ENCODE measurements around the gene YARS1. TPM values are rescaled to one million over a fixed set of nuclear protein-coding genes. Genes with fewer than 3 reads are reported as not detected.
"Not testable (repeated sequence)": the region's sequence is repeated elsewhere in the genome, so short reads cannot be mapped to it uniquely, and the experiment has no call there.

The YARS1 gene
- total RNA-seq, 1 experiment from 2014 or later, result 165 TPM

DNA sequence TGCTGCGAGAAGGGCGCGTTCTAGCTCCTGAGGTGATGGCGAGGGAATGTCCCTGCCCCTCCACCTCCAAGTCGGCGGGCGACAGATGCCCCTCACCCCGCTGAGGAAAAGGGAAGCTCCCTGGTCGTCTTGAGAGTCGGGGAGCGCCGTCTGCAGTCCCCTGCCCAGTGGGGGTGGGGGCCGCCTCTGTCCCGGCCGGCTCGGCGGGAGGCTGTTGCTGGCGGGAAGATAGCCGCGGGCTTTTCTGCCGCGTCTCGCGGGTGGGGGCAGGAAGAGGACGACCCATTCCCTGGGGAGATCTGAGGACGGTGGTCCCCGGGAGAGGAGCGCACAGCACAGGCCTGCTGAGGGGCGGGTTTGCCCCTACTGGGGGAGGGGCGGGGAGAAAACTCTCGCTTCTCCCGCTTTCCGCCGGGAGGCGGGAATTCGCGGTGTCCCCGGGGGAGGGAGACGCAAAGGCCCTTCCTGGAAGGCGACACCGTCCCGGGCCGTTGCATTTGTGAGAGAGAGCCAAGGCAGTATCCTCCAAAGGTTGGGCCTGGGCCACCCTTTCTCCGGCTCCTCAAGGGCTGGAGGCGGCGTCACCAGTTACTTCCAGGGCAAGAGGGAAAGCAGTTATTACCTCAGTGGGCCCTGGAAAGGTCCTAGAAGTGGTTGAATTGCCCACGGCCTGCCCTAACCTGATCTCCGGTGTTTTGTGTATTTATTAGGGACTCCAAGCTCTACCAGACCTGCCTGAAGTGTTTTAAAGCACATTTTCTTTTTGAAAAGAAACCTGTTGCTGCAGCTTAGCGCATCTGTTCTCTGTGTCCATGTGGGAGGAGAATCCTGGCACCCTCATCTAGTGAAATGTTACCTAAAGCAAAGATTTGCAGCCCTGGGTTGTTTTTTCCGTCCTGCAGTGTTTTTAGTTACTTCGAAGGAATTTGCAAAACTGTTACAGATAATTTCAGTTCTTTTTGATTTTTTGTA, 943 bp upstream of the YARS1 start:
- peak; percentile 65 for DNase-seq (ENCODE audit: low read depth)

DNA sequence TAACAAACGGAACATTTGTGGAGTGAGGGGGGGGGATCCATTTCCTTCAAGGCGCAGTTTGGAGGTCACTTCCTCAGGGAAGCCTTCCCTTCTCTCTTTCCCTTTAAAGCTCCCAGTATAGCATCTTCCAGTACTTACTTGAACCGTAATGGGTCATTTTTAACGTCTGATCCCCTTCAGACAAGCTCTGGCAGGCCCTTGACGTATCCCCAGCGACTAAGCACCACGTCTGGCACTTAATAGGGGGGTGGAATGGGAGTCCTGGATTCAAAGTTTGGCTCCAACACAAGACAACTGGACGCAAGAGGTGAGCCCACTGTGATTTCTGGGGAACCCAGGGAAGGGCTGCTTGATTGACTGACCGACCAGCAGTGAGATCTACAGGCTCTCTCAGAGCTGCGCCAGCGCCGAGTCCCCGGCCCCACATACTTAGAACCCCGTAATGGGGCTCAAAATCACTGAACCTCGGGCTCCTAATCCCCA, 441 bp downstream of the YARS1 start:
- DNase-seq (ENCODE audit: low read depth), result peak; percentile 39

DNA sequence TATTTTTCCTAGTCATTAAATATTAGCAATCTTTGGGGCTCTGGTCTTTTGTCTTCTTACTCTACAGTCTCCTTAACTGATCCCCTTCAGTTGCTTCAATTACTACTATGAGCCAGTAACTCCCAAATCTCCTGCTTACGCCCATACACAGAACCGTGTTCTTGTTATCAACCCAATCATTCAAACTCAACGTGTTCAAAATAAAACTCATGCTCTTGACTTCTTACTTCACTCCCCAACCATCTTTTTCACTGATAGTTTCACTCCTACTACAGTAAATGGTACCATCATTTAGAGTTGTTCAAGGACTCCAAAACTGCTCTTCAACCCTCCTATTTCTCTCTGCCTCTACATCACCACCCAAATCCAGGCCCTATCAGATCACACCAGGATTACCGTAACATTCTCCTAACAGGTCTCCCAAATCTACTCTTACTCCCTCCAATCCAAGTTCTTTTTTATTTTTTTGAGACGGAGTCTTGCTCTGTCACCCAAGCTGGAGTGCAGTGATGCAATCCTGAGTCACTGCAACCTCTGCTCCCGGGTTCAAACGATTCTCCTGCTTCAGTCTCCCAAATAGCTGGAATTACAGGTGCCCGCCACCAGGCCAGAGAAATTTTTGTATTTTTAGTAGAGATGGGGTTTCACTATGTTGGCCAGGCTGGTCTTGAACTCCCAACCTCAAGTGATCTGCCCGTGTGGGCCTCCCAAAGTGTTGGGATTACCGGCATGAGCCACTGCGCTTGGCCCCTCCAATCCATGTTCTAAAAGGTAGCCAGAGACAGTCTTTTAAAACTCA, 3.0 kb downstream of the YARS1 start:
- DNase-seq (ENCODE audit: low read depth), result peak; percentile 68

DNA sequence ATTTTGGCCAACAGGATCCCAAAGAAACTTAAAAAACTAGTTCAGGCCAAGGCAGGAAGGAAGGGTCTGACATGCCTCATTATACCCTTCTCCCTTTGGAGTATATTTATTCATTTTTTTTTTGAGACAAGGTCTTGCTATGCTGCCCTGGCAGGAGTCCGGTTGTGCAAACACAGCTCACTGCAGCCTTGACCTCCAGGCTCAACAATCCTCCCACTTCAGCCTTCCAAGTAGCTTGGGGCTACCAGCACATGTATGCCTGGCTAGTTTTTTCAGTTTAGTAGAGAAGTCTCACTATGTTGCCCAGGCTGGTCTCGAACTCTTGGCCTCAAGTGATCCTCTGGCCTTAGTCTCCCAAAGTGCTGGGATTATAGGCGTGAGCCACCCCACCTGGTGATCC, 5.2 kb downstream of the YARS1 start:
- DNase-seq (ENCODE audit: low read depth), result no peak

DNA sequence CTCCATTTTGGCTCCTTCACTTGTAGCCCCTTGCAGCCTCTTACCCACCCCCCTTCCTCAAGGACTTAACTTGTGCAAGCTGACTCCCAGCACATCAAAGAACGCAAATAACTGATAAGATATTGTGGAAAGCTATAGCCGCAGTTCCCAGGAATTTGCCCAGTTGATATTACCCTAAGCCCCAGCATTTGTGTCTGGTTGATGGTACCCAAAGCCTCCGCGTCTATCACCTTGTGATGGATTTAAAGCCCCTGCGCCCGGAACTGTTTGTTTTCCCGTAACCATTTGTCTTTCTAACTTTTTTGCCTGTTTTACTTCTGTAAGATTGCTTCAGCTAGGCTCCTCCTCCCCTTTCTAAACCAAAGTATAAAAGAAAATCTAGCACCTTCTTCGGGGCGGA, 5.9 kb downstream of the YARS1 start:
- DNase-seq (ENCODE audit: low read depth), result no peak

DNA sequence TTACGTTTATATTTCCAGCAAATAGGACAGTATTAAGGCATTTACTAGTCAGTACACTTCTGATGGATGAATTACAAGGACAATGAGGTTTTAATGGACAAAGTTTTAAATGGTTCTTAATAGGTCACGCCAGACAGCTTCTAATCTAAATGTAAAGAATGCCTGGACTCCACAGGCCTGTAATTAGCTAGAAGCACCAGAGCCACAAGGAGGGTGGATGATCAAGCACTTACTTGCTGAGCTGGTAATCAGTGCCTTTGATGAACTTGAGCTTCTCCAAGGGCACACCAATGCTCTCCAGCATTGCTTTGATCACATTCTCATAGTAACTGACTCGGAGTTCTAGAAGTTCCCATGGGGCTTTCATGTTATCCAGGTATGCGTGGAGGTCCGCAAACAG, 6.8 kb downstream of the YARS1 start:
- DNase-seq (ENCODE audit: low read depth), result no peak

DNA sequence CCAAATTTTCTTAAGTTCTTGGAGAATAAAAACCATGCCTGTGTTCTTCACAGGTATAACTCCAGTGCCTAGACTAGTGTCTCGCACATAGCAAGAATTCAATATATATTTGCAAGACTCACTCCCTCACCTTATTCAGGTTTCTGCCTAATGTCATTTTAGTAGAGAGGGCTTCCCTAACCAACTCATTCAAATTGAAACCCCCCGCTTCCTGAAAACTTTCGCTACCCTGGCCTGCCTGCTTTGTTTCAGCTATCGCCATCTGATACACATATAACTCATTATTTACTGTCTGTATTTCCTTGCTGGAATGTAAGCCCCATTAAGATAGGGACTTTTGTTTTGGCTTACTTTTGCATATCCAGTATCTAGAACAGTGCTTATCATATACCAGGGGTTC, 8.6 kb downstream of the YARS1 start:
- DNase-seq (ENCODE audit: low read depth), result no peak

DNA sequence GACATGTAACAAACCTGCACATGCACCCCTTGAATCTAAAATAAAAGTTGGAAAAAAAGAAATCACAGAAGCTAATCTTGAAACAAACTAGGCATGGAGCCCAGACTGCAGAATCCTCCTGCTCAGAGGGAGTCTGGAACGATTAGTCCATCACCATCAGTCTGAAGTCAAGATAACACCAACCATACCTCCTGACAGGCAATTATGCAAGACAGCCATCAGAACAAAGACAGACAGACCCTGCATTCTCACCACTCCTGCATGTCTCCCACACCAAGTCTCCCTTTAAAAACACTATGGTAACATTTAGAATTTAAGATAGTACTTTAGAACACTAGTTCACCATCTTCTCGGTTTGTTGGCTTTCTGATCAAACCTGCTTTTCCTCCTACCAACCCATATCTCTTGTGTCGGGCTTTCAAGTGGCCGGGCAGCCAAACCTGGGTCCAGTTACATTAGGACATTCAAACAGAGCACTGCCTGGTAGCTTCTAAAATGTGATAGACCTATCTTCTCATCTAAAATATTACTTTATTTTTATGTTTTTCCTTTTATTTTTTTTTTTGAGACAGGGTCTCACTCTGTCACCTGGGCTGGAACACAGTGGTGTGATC, 10.1 kb downstream of the YARS1 start:
- no peak for DNase-seq (ENCODE audit: low read depth)

DNA sequence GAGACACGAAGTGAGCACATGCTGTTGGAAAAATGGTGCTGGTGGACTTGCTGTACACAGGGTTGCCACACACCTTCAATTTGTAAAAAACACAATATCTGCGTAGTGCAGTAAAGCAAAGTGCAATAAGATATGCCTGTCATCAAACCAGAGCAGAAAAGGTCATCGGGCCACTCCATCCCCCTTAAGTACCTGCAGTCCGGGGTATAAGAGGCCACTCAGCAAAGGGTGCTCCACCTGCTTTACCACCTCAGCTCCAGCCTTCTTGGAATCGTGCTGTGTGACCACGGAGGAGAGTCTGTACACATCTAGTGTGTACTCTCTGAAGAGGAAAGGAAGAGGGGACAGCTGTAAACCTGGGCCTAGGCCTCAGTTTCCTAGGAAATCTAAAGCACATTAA, 10.9 kb downstream of the YARS1 start:
- no peak for DNase-seq (ENCODE audit: low read depth)

DNA sequence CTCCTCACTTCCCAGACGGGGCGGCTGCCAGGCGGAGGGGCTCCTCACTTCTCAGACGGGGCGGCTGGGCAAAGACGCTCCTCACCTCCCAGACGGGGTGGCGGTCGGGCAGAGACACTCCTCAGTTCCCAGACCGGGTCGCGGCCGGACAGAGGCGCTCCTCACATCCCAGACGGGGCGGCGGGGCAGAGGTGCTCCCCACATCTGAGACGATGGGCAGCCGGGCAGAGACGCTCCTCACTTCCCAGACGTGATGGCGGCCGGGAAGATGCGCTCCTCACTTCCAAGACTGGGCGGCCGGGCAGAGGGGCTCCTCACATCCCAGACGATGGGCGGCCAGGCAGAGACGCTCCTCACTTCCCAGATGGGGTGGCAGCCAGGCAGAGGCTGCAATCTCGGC, 12.7 kb downstream of the YARS1 start:
- not testable (repeated sequence) for DNase-seq (ENCODE audit: low read depth)

DNA sequence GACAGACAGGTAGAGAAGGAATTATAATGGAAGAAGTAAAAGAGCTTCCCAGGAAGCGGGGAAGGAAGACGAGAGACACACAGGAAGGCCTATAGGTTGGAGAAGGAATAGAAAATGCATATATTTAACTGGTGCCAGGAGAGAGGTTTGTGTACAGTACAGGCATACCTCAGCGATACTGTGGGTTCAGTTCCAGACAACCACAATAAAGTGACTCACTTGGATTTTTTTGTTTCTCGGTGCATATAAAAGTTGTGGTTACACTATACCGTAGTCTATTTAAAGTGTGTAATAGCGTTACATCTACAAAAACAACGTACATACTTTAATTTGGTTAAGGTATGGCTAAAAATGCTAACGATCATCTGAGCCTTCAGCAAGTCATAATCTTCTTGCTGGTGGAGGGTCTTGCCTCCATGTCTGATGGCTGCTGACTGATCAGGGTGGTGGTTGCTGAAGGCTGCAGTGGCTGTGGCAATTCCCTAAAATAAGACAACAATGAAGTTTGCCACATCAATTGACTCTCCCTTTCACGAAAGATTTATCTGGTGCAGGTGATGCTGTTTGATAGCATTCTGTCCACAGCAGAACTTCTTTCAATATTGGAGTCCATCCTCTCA, 16.0 kb downstream of the YARS1 start:
- DNase-seq (ENCODE audit: low read depth), result peak; percentile 75

DNA sequence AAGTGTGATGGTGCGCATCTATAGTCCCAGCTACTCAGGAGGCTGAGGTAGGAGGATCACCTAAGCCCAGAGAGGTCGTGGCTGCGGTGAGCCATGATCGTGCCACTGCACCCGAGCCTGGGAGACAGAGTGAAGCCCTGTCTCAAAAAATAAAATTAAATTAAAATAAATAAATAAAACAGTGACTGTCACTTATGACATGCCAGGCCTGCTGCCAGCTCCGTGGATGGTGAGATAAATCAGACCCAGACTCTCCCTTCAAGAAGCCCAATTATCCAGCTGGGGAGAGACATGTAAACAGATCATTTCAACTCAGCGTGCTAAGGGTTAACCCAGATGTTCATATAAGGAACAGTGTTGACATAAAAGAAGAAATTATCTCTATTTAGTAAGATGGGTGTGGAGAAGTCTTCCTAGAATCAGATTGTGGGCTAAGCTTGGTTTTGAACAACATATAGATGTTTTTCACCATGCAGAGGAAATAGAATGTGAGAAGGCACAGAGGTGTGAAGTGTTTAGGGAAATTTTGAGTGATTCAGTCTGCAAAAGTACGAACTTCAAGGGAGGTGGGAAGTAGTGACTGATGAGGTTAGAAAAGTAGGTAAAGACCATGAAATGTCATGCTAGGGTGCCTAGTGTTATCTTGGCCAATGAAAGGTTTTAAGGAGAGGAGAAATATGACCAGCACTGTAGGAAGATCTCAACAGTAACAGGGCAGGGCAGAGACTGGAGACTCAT, 18.3 kb downstream of the YARS1 start:
- DNase-seq (ENCODE audit: low read depth), result no peak

DNA sequence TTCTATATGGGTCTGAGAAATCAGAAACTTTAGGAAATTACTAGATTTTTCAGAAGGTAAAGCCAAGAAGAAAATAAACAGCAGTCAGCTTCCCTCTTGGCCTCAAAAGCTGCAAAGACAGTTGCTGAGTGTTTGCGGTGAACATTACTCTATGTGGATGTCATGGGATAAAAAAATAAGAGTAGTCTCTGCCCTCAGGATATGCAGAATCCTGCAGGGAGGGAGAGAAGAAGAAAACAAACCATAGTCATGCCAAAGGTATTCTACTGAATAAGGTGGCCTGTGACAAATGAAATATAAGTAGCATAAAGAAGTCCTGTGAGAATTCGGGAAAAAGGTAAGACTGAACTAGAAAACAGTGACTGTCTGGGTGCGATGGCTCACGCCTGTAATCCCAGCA, 19.0 kb downstream of the YARS1 start:
- peak; percentile 62 for DNase-seq (ENCODE audit: low read depth)

DNA sequence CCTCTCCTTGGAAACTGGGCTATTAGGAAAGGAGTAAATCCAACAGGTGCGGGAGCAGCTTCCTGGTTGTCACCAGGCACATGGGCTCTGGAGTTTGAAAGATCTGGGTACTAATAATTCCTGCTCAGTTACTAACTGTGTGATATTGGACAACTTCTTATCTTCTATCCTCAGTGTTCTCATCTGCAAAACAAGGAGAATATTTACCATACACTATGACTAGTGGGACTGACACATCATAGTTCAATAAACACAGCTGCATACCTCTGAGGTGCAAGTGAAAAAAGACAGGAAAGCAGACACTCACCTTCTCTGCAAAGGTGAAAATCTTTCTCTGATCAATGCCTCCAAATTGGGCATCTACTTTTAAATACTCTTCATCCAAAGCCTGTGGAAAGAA, 19.7 kb downstream of the YARS1 start:
- no peak for DNase-seq (ENCODE audit: low read depth)

DNA sequence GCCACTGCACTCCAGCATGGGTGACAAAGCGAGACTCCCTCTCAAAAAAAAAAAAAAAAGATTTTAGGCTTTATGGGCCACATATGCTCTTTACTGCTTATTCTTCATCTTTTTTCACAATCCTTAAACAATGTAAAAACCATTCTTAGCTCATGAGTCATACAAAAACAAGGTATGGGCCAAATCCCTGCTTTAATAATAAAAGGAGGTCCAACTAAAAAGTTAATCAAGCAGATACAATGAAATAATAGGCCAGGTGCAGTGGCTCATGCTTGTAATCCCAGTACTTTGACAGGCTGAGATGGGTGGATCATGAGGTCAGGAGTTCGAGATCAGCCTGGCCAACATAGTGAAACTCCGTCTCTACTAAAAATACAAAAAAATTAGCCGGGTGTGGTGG, 21.4 kb downstream of the YARS1 start:
- peak; percentile 72 for DNase-seq (ENCODE audit: low read depth)

DNA sequence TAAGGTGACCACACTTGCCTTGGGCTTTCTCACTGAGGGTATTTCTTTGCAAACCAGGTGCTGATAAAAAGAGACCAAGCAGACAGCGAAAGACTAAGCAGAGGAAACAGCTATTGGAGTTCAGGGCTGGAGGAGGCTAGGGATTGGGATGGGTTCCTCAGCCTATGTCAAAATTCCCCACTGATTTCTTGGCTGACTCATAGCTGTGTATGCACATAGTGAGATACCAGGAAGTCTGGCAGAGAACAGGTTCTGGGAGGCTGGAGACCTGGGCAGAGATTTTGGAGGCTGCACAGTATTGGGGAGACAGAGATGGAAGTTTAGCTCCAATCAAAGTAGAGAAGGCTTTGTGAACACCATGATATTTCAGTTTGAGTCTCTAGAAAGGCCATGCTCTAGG, 25.3 kb downstream of the YARS1 start:
- DNase-seq (ENCODE audit: low read depth), result peak; percentile 52

DNA sequence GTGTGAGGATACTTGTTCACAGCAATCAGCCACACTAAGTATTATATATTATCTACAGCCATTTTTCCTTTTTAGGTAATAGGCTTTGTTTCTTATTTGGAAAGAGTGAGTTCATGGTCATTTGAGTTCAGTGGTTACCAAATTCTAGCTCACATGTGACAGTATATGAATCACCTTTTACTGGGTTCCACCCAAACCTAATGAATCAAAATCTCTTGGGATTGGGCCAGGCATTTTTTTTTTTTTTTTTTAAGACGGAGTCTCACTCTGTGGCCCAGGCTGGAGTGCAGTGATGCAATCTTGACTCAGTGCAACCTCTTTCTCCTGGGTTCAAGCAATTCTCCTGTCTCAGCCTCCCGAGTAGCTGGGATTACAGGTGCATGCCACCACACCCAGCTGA, 27.8 kb downstream of the YARS1 start:
- peak; percentile 89 for DNase-seq (ENCODE audit: low read depth)

DNA sequence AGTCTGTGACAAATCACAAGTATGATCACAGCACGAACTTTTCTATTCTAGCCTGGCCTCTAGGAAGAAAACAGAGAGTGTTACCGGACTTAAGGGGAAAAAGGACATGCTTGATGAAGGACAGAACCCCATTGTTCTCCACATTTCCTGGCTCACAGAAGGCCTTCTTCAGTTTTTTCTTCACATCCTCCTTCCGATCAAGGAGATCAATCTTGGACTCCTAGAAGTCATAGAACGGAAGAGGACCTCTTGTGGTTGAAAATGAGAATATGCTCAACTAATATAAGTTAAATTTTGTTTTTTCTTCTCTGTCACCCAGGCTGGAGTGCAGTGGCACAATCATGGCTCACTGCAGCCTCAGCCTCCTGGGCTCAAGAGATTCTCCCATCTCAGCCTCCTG, 30.3 kb downstream of the YARS1 start:
- DNase-seq (ENCODE audit: low read depth), result peak; percentile 34

DNA sequence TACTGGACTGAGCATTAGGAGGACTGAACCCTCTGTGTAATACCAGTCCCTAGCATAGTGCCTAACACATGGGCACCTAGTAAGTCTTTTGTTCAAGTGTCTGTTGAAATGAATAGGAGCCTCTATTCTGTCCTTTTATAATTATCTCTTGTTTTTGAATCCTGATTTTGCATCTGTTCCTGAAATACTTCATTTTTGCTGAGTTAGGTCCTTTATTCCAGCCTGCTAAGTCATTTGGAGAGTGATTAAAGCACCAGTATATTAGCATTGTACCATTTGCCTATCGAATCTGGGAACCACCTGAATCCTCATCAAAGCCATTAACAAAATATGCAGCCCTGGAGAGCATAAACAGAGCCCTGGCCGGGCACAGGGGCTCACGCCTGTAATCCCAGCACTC, 32.3 kb downstream of the YARS1 start:
- no peak for DNase-seq (ENCODE audit: low read depth)

DNA sequence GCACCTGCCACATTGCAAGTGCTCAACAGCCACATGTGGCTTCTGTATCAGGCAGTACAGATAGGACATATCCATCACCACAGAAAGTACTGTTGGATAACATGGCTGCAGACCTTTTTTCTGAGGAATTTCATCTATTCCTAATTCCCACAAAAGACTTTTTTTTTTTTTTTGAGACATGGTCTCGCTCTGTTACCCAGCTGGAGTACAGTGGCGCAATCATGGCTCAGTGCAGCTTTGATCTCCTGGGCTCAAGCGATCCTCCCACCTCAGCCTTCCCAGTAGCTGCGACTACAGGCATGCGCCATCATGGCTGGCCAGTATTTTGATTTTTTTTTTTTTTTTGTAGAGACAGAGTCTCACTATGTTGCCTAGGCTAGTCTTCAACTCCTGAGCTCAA, 33.3 kb downstream of the YARS1 start:
- DNase-seq (ENCODE audit: low read depth), result no peak

DNA sequence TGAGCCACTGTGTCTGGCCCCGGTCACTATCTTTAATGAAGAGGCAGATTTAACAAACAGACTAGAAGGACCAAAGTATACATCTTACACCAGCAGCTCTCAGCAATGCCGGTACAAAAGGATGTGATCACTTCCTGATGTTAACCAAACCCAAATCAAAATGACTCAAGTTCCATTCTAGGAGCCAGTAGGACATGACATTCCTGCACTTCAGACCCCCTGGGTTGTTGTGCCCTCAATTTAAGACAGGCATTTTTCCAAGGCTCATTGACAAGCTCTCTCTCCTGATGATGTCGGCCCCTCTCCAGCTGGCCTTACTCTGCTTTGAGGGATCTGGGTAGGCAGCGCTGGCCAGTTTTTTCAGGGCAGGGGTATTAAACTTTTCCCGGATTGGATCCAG, 35.1 kb downstream of the YARS1 start:
- peak; percentile 58 for DNase-seq (ENCODE audit: low read depth)

Data from HT1080 (cell line).